Hepatocyte (in vitro differentiated cells): ENCODE measurements around the gene ANKRD12. TPM values are rescaled to one million over a fixed set of nuclear protein-coding genes. Genes with fewer than 3 reads are reported as not detected.

Source experiments
- DNase-seq: peaks from one replicate; pipeline ENCODE4 v3.0.0-alpha.2; 2016; ENCODE audit warnings: low spot score
- H2AFZ ChIP-seq: fragments of 200-600 bp; sonication (generic); 2 replicates; pipeline ENCODE4 v1.6.0; 2016; ENCODE audit warnings: antibody characterized with exemption, mild to moderate bottlenecking
- H3K27ac ChIP-seq: fragments of 200-600 bp; sonication (generic); 2 replicates; pipeline ENCODE4 v1.5.1; 2016; ENCODE audit warnings: mild to moderate bottlenecking
- H3K27me3 ChIP-seq: fragments of 200-600 bp; sonication (generic); 2 replicates; pipeline ENCODE4 v1.6.1; 2016
- H3K36me3 ChIP-seq: fragments of 200-600 bp; sonication (generic); replicated peaks from 2 replicates; pipeline ENCODE4 v1.5.1; 2016; ENCODE audit warnings: low read depth; ENCODE audit not compliant: insufficient read depth
- H3K4me1 ChIP-seq: fragments of 200-600 bp; sonication (generic); 2 replicates; pipeline ENCODE4 v1.5.1; 2016; ENCODE audit warnings: mild to moderate bottlenecking, moderate library complexity; ENCODE audit not compliant: insufficient read depth
- H3K4me2 ChIP-seq: fragments of 200-600 bp; sonication (generic); 2 replicates; pipeline ENCODE4 v1.6.0; 2016
- H3K4me3 ChIP-seq: fragments of 200-600 bp; sonication (generic); 2 replicates; pipeline ENCODE4 v1.5.1; 2016; ENCODE audit warnings: mild to moderate bottlenecking
- H3K79me2 ChIP-seq: fragments of 200-600 bp; sonication (generic); 2 replicates; pipeline ENCODE4 v1.6.0; 2017; ENCODE audit warnings: mild to moderate bottlenecking
- H3K9me2 ChIP-seq: fragments of 200-600 bp; sonication (generic); replicated peaks from 2 replicates; pipeline ENCODE4 v1.6.0; 2017; ENCODE audit warnings: mild to moderate bottlenecking; ENCODE audit not compliant: insufficient read depth
- H3K9me3 ChIP-seq: fragments of 200-600 bp; sonication (generic); 2 replicates; pipeline ENCODE4 v1.5.1; 2016; ENCODE audit warnings: low read depth, mild to moderate bottlenecking
- H4K20me1 ChIP-seq: fragments of 200-600 bp; sonication (generic); 2 replicates; pipeline ENCODE4 v1.6.0; 2016; ENCODE audit warnings: mild to moderate bottlenecking; ENCODE audit not compliant: insufficient read depth, poor library complexity, severe bottlenecking
- EZH2 ChIP-seq: fragments of 200-600 bp; sonication (generic); IDR thresholded peaks from 2 replicates; pipeline ENCODE4 v1.6.1; 2016; ENCODE audit warnings: antibody characterized with exemption, mild to moderate bottlenecking, borderline replicate concordance
- EZH2phosphoT487 ChIP-seq: fragments of 200-600 bp; sonication (generic); IDR thresholded peaks from one replicate; pipeline ENCODE4 v1.6.1; 2018; ENCODE audit warnings: antibody characterized with exemption, mild to moderate bottlenecking, low read depth, moderate library complexity; ENCODE audit not compliant: unreplicated experiment, severe bottlenecking
- WGBS: methylation state at CpG from one replicate; pipeline ENCODE4 v1.1.6; 2016; ENCODE audit warnings: low lambda C conversion rate; ENCODE audit errors: missing lambda C conversion rate; 5-methylcytosine and 5-hydroxymethylcytosine counted together
- polyA plus RNA-seq: library from polyadenylated mRNA; unstranded; fragments of >200 nt; fragmentation: Nextera tagmentation; extraction: Ambion mirVana; gene quantifications from 2 replicates; pipeline ENCODE4 v1.2.1, GENCODE V29; 2016
- total RNA-seq: library from RNA; depleted of rRNA; stranded (reverse); fragments of >200 nt; gene quantifications from 2 replicates; pipeline ENCODE4 v1.2.3, GENCODE V29; 2014
- TF ChIP-seq, protein P1 (sequence below): fragments of 200-600 bp; sonication (generic); IDR thresholded peaks from 2 replicates; pipeline ENCODE4 v1.5.1; 2016; ENCODE audit warnings: antibody characterized with exemption, mild to moderate bottlenecking; ENCODE audit not compliant: poor library complexity

ANKRD12 gene
- total and polyA plus RNA-seq, 2 experiments from 2014 or later, result 29.2 to 34.3 TPM

DNA sequence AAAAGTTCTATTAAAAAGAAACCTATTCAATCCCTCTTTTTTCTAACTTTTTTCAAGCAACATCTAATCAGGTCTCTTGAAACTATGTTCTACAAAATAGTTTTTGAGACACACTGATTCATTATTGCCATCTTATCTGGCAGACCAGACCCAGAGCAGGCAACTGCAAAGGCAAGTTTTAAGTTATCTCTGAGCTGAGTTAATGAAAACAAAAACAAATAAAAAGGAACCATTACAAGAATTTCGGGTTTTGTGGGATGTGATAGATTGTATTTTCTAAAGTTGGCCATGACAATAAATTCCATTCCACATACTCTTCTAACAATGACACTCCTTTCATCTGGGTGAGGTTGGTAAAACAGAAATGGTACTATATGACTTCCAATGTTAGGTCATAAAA is 182.8 kb downstream of the ANKRD12 start:
- H3K9me3 ChIP-seq, result no peaks in the 10 kb centered on the region
- no peaks in the 10 kb centered on the region for H3K36me3 ChIP-seq
- no peak overlapping the region for H3K4me2 ChIP-seq
- H2AFZ ChIP-seq, result no peak overlapping the region
- no peaks in the 10 kb centered on the region for H3K27me3 ChIP-seq
- no peak overlapping the region for H3K4me3 ChIP-seq
- WGBS, result 56% methylated on average over 1 of the region's 1 CpG
- no peaks in the 10 kb centered on the region for H4K20me1 ChIP-seq
- H3K4me1 ChIP-seq, result no peaks in the 10 kb centered on the region
- H3K27ac ChIP-seq, result no peak overlapping the region
- no peaks in the 10 kb centered on the region for H3K9me2 ChIP-seq
- DNase-seq, result no peak
- TF ChIP-seq, protein P1, sequence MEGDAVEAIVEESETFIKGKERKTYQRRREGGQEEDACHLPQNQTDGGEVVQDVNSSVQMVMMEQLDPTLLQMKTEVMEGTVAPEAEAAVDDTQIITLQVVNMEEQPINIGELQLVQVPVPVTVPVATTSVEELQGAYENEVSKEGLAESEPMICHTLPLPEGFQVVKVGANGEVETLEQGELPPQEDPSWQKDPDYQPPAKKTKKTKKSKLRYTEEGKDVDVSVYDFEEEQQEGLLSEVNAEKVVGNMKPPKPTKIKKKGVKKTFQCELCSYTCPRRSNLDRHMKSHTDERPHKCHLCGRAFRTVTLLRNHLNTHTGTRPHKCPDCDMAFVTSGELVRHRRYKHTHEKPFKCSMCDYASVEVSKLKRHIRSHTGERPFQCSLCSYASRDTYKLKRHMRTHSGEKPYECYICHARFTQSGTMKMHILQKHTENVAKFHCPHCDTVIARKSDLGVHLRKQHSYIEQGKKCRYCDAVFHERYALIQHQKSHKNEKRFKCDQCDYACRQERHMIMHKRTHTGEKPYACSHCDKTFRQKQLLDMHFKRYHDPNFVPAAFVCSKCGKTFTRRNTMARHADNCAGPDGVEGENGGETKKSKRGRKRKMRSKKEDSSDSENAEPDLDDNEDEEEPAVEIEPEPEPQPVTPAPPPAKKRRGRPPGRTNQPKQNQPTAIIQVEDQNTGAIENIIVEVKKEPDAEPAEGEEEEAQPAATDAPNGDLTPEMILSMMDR, result no peak
- TF ChIP-seq EZH2, result no peak
- TF ChIP-seq EZH2phosphoT487, result no peak
- H3K79me2 ChIP-seq, result no peaks in the 10 kb centered on the region

DNA sequence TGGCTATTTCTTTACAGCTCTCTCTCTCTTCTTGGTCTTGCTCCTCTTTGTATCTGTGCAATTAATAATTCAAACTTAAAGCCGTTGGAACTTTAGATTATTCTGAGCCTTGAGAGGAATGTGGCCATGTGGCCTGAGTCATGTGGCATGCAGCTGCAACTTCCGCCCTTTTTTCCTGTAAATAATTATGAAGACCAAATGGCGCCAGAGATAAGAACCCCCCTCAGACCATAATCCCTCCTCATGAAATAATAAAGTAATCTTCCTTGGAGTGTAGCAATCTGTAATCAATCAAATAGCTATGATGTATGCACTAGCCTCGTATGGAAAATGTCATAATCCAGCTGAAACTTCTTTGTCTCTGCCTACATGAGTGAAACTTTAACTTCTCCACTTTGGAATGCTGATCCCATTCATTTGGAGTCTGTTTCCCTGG is 184.5 kb downstream of the ANKRD12 start:
- Histone ChIP-seq H4K20me1 (no peaks in the 10 kb centered on the region), H3K27me3 (no peaks in the 10 kb centered on the region), H3K36me3 (no peaks in the 10 kb centered on the region), H2AFZ (no peak overlapping the region), H3K4me1 (no peaks in the 10 kb centered on the region), H3K9me2 (no peaks in the 10 kb centered on the region), H3K4me3 (no peak overlapping the region), H3K27ac (peak overlapping the region; percentile 25), H3K9me3 (no peaks in the 10 kb centered on the region), H3K4me2 (no peak overlapping the region), H3K79me2 (no peaks in the 10 kb centered on the region)
- TF ChIP-seq EZH2 (no peak), EZH2phosphoT487 (no peak)
- TF ChIP-seq, protein P1, result no peak
- DNase-seq, result no peak
- WGBS, result 33% methylated on average over 4 of the region's 4 CpGs

DNA sequence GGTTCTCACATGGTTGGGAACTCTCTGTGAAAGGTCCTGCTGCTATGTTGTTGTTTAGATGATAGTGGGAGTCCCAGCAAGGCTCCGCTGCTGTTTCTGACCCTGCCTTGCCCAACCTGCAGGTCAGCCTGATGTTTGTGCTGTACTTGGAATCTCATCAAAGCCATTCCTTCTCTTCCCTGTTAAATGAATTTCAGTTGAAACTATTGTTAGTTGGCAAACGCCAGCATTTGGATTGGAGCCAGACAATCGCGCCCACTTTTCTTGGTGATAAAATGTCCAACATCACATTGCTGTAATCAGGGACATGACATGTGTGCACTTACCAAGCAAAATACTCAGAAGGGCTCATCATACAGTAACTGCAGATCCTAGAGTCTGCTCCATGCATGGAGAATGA is 185.2 kb downstream of the ANKRD12 start:
- Histone ChIP-seq H3K9me2 (no peaks in the 10 kb centered on the region), H3K36me3 (no peaks in the 10 kb centered on the region), H3K4me3 (no peak overlapping the region), H3K79me2 (no peaks in the 10 kb centered on the region), H3K27ac (peak overlapping the region; percentile 25), H3K27me3 (no peaks in the 10 kb centered on the region), H4K20me1 (no peaks in the 10 kb centered on the region), H3K9me3 (no peaks in the 10 kb centered on the region), H2AFZ (no peak overlapping the region), H3K4me2 (no peak overlapping the region), H3K4me1 (no peaks in the 10 kb centered on the region)
- TF ChIP-seq EZH2phosphoT487 (no peak), EZH2 (no peak)
- TF ChIP-seq, protein P1, result no peak
- no peak for DNase-seq
- 89% methylated on average over 4 of the region's 4 CpGs for WGBS

DNA sequence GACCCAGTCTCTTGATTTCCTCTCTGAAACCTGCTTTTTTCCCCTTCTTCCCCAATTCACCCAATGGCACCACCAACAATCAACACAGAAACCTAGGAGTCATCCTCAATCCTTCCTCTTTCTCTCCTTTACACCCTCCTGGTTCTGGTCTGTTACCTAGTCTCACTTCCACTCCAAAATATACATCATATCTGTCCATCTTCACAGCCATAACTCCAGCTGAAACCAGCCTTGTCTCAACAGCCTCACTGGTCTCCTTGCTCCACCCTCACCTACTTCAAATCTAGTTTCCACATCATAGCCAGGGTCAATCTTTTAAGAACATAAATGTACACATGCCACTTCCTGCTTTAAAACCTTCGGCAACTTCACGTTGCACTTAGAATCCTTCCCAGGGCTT is 186.2 kb downstream of the ANKRD12 start:
- H3K9me2 ChIP-seq, result no peaks in the 10 kb centered on the region
- H4K20me1 ChIP-seq, result no peaks in the 10 kb centered on the region
- H2AFZ ChIP-seq, result no peak overlapping the region
- no peak overlapping the region for H3K4me2 ChIP-seq
- no peaks in the 10 kb centered on the region for H3K79me2 ChIP-seq
- H3K4me3 ChIP-seq, result no peak overlapping the region
- no peaks in the 10 kb centered on the region for H3K36me3 ChIP-seq
- no peak for DNase-seq
- H3K9me3 ChIP-seq, result no peaks in the 10 kb centered on the region
- no peak for TF ChIP-seq EZH2
- TF ChIP-seq, protein P1, result no peak
- no peak for TF ChIP-seq EZH2phosphoT487
- H3K27me3 ChIP-seq, result no peaks in the 10 kb centered on the region
- H3K27ac ChIP-seq, result no peak overlapping the region
- WGBS, result 75% methylated on average over 2 of the region's 2 CpGs
- no peaks in the 10 kb centered on the region for H3K4me1 ChIP-seq
